Measurements from ENCODE around the gene SEBOX. TPM values are rescaled to one million over a fixed set of nuclear protein-coding genes. Genes with fewer than 3 reads are reported as not detected.
A peak's percentile ranks its signal among the peaks of the same experiment; 100 is the strongest.

The SEBOX gene
- total and polyA plus RNA-seq, 5 donors: not detected

DNA sequence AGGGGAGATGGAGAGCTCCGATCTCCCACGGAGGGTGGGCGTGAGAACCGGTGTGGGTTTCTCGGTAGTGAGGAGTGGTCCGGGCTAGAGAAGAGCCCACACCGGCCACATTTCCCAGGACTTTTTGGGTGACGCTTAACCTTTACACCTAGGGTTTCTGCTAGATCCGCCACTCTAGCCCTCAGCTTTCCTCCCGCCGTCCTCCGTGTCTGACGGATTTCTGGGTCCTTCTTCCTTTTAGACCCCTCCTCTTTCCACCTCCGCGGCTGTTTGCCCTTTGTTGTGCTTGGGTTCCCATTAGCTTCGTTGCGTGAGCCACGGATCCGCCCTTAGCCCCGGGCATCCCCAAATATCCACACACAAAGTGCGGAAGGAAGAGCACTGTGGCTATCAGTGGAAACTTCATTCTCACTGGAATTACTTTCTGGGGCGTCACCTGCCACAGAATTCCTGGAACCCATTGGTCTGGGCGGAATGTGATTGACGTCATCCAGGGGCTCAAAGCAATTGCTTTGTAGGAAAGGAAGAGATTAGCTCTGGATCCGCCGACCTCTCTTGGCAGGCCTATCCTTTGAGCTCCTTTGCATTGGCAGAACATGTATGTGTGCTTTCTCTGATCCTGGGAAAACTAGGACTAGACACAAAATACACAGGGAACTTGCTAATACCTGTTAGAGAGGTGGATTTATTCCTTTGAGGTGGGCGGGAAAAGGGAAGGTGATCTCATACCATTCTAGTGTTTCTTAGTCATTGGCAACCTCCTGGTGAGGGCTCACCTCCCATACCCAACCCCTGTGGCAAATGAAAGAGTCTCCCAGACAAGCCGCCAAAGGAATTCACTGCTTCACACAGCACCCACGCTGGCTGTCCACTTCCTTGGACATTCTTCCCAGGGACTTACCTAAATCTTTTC is 28.8 kb downstream of the SEBOX start:
- no peaks in the 10 kb centered on the region for H3K27me3 ChIP-seq (ENCODE audit: control insufficient read depth, insufficient read depth)
- DNase-seq: peak; percentile 79 to 87 (median 81)
- H3K9me3 ChIP-seq (ENCODE audit: control insufficient read depth, low read length): no peaks in the 10 kb centered on the region
- peak overlapping the region; percentile 98 for H3K27ac ChIP-seq (ENCODE audit: low read length)
- WGBS: 5% methylated on average over 29 of the region's 29 CpGs
- peak overlapping the region; percentile 95 for H3K4me3 ChIP-seq (ENCODE audit: low read length)
- peak; percentile 22 to 73 for ATAC-seq
- peaks cover 11% of the 10 kb centered on the region for H3K4me1 ChIP-seq (ENCODE audit: control insufficient read depth, insufficient read depth, low read length)
- intact Hi-C loops (cut with DNase I): no loop called here

GRCh38 chr17:28335201-28335958 is 29.6 kb downstream of the SEBOX start, which contains the start of the genes IFT20 and TNFAIP1:
TSS of gene IFT20 (minus strand) at chr17:28335472. CDS start at chr17:28331985, 3,487 bp downstream.
TSS of gene TNFAIP1 (plus strand) at chr17:28335761. CDS start at chr17:28339522, 3,761 bp downstream.
- H3K9me3 ChIP-seq (ENCODE audit: control insufficient read depth, low read length): no peaks in the 10 kb centered on the region
- ATAC-seq (peak; percentile 93 to 98), DNase-seq (peak; percentile 100)
- intact Hi-C loops (cut with DNase I): no loop called here
- no peaks in the 10 kb centered on the region for H3K27me3 ChIP-seq (ENCODE audit: control insufficient read depth, insufficient read depth)
- H3K4me3 ChIP-seq (ENCODE audit: low read length): peak within 1 kb of the TSS; percentile 95
- peaks cover 11% of the 10 kb centered on the region for H3K4me1 ChIP-seq (ENCODE audit: control insufficient read depth, insufficient read depth, low read length)
- WGBS: under 1% methylated on average over 62 of the region's 62 CpGs
- peak within 1 kb of the TSS; percentile 98 for H3K27ac ChIP-seq (ENCODE audit: low read length)

DNA sequence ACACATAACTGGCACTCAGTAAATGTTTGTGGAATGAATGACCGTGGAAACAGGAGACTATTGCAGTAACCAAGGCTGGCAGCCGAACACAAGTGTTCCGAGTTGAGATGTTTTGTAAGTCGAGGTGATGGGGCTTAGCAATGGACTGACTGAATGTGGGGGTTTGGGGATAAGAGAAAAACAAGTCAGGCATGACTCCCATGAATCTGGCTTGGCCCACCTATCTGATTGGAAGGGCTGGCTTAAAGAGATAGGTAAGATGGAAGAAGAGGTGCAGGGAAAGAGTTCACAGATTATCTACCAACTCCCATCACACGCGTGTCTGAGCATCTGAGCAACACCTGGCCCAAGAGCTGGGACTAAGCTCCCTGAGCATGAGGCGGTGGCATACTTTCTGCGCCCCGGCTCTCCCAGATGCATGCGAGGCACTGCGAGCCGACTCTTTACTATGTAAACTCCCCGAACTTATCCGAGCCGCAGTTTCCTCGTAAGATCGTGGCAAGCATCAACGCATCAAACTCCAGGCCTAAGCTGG is 30.3 kb downstream of the SEBOX start:
- H3K9me3 ChIP-seq (ENCODE audit: control insufficient read depth, low read length): no peaks in the 10 kb centered on the region
- H3K4me3 ChIP-seq (ENCODE audit: low read length): peak overlapping the region; percentile 63
- intact Hi-C loops (cut with DNase I): no loop called here
- DNase-seq (no peak), ATAC-seq (no peak)
- peaks cover 11% of the 10 kb centered on the region for H3K4me1 ChIP-seq (ENCODE audit: control insufficient read depth, insufficient read depth, low read length)
- WGBS: 7% methylated on average over 18 of the region's 18 CpGs
- H3K27me3 ChIP-seq (ENCODE audit: control insufficient read depth, insufficient read depth): no peaks in the 10 kb centered on the region
- H3K27ac ChIP-seq (ENCODE audit: low read length): peak overlapping the region; percentile 50

GRCh38 chr17:28334171-28334570 is 30.8 kb downstream of the SEBOX start:
- Histone ChIP-seq H3K4me1 (ENCODE audit: control insufficient read depth, insufficient read depth, low read length) (peaks cover 11% of the 10 kb centered on the region), H3K4me3 (ENCODE audit: low read length) (peak overlapping the region; percentile 63)

DNA sequence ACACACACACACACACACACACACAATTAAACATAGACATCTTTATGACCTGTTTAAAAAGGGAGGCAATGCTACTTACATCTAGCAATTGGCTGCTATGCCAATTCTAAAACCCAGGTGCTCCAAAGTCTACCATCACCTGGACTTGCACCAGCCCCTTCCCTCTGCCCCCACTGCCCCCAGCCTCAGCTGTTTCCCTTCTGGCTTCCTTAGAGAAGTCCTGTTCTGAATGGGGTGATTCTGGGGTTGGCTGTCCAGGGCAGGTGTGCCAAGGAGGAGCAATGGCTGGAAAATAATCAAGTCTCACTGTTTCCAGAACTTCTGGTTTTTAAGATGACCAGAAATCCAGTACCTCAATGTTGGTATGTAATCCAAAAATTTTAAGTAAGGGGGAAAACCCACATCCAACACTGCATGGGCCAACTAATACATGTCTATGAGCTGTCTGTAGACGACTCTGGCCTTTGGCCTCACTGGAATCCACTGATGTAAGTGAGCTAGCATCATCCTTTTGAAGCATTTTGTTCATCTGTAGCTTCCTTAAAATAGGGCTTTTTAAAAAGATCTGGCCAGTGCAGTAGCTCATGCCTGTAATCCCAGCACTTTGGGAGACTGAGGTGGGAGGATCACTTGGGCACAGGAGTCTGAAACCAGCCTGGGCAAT is 31.8 kb downstream of the SEBOX start:
- H3K4me1 ChIP-seq (ENCODE audit: control insufficient read depth, insufficient read depth, low read length): peaks cover 11% of the 10 kb centered on the region
- intact Hi-C loops (cut with DNase I): no loop called here
- ATAC-seq: no peak
- no peak overlapping the region for H3K27ac ChIP-seq (ENCODE audit: low read length)
- no peaks in the 10 kb centered on the region for H3K27me3 ChIP-seq (ENCODE audit: control insufficient read depth, insufficient read depth)
- 50% methylated on average over 1 of the region's 1 CpG for WGBS
- no peak overlapping the region for H3K4me3 ChIP-seq (ENCODE audit: low read length)
- no peak for DNase-seq
- no peaks in the 10 kb centered on the region for H3K9me3 ChIP-seq (ENCODE audit: control insufficient read depth, low read length)

More at GRCh38 chr17:28334171-28334570, 30.8 kb downstream of the SEBOX start:
- ATAC-seq (no peak), DNase-seq (no peak)
- no peak overlapping the region for H3K27ac ChIP-seq (ENCODE audit: low read length)
- no peaks in the 10 kb centered on the region for H3K9me3 ChIP-seq (ENCODE audit: control insufficient read depth, low read length)
- intact Hi-C loops (cut with DNase I): no loop called here
- 44% methylated on average over 6 of the region's 6 CpGs for WGBS
- no peaks in the 10 kb centered on the region for H3K27me3 ChIP-seq (ENCODE audit: control insufficient read depth, insufficient read depth)

- 89% methylated on average over 6 of the region's 6 CpGs for WGBS
- intact Hi-C loops (cut with DNase I): no loop called here
- peaks cover 11% of the 10 kb centered on the region for H3K4me1 ChIP-seq (ENCODE audit: control insufficient read depth, insufficient read depth, low read length)
Measured at GRCh38 chr17:28331891-28332420, 33.0 kb downstream of the SEBOX start.

GRCh38 chr17:28330671-28331070 is 34.3 kb downstream of the SEBOX start:
- ATAC-seq: no peak
- intact Hi-C loops (cut with DNase I): no loop called here
- peaks cover 6% of the 10 kb centered on the region for H3K4me1 ChIP-seq (ENCODE audit: control insufficient read depth, insufficient read depth, low read length)
- no peak overlapping the region for H3K27ac ChIP-seq (ENCODE audit: low read length)
- DNase-seq: no peak
- no peak overlapping the region for H3K4me3 ChIP-seq (ENCODE audit: low read length)
- WGBS: 94% methylated on average over 5 of the region's 5 CpGs
- no peaks in the 10 kb centered on the region for H3K9me3 ChIP-seq (ENCODE audit: control insufficient read depth, low read length)
- H3K27me3 ChIP-seq (ENCODE audit: control insufficient read depth, insufficient read depth): no peaks in the 10 kb centered on the region

More at GRCh38 chr17:28331891-28332420, 33.0 kb downstream of the SEBOX start:
- DNase-seq (no peak), ATAC-seq (no peak)
- Histone ChIP-seq H3K9me3 (ENCODE audit: control insufficient read depth, low read length) (no peaks in the 10 kb centered on the region), H3K27ac (ENCODE audit: low read length) (no peak overlapping the region), H3K27me3 (ENCODE audit: control insufficient read depth, insufficient read depth) (no peaks in the 10 kb centered on the region), H3K4me3 (ENCODE audit: low read length) (no peak overlapping the region)

GRCh38 chr17:28328325-28328724 is 36.7 kb downstream of the SEBOX start:
- Histone ChIP-seq H3K27me3 (ENCODE audit: control insufficient read depth, insufficient read depth) (no peaks in the 10 kb centered on the region), H3K4me3 (ENCODE audit: low read length) (no peak overlapping the region), H3K9me3 (ENCODE audit: control insufficient read depth, low read length) (no peaks in the 10 kb centered on the region), H3K27ac (ENCODE audit: low read length) (no peak overlapping the region), H3K4me1 (ENCODE audit: control insufficient read depth, insufficient read depth, low read length) (no peaks in the 10 kb centered on the region)
- WGBS: 69% methylated on average over 4 of the region's 4 CpGs
- no peak for DNase-seq
- intact Hi-C loops (cut with DNase I): no loop called here
- ATAC-seq: no peak

DNA sequence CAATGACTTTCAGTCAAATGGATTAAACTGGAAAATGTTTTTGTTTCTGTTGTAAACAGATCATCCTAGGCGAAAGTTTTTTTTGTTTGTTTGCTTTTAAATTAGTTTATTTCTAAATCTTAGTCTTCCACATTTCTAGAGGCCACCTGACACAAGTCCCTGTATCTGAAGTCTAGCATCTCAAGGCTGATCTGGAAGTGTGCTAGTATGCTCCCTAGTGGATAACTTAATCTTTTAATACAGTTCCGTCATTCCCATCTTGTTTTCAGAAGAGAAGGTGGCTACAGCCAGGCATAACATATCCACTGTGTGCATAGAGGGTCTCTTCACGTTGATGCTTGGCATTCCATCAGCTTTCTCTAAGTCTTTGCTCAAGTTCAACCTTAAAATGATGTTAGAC is 37.3 kb downstream of the SEBOX start:
- intact Hi-C loops (cut with DNase I): no loop called here
- Histone ChIP-seq H3K27me3 (ENCODE audit: control insufficient read depth, insufficient read depth) (no peaks in the 10 kb centered on the region), H3K27ac (ENCODE audit: low read length) (no peak overlapping the region), H3K4me1 (ENCODE audit: control insufficient read depth, insufficient read depth, low read length) (no peaks in the 10 kb centered on the region), H3K4me3 (ENCODE audit: low read length) (no peak overlapping the region), H3K9me3 (ENCODE audit: control insufficient read depth, low read length) (no peaks in the 10 kb centered on the region)
- no peak for ATAC-seq
- no peak for DNase-seq
- 54% methylated on average over 3 of the region's 3 CpGs for WGBS

DNA sequence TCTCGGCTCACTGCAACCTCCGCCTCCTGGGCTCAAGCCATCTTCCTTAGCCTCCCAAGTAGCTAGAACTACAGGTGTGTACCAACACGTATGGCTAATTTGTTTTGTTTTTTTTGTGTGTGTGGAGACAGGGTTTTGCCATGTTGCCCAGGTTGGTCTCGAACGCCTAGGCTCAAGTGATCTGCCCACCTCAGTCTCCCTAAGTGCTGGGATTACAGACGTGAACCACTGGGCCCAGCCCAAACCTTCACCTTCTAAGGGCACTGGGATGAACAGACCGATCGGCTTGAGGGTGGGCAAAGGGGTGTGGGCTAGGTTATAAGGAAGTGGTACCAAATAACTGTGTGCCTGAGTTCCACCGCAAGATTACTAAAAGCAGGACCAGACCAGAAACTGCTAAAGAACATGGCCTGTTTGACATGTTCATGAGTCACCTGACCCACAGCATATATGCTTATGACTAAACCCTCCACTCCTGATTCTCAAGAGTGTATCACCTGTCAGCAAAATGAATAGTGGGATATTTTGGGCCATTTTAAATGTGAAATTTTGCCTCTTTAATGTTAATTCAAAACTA is 37.9 kb downstream of the SEBOX start:
- no peak for DNase-seq
- intact Hi-C loops (cut with DNase I): no loop called here
- ATAC-seq: no peak
- Histone ChIP-seq H3K27ac (ENCODE audit: low read length) (no peak overlapping the region), H3K4me3 (ENCODE audit: low read length) (no peak overlapping the region), H3K27me3 (ENCODE audit: control insufficient read depth, insufficient read depth) (no peaks in the 10 kb centered on the region), H3K9me3 (ENCODE audit: control insufficient read depth, low read length) (no peaks in the 10 kb centered on the region), H3K4me1 (ENCODE audit: control insufficient read depth, insufficient read depth, low read length) (no peaks in the 10 kb centered on the region)
- WGBS: 94% methylated on average over 9 of the region's 9 CpGs

All from right cardiac atrium (tissue), 5 donors.